ENCODE measurements around the gene SERINC5.
A peak's percentile ranks its signal among the peaks of the same experiment; 100 is the strongest.

SERINC5 gene

DNA sequence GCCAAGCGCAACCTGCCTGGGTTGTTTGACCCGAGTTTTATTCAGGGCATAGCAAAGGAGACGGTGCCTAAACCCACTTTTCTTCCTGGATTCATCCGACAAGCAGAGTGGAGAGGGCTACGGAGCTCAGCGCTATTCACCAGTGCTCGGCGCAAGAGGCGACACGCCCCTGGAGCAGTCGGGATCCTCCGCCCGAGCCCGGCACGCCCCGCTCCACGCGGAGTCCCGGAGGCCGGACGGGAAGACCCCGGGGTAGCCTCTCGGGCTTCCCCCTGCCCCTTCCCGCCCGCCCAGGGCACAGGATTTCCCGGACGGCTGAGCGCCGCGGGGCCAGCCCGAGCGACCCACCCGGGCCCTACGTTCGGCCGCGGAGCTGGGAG lies 427 bp downstream of the SERINC5 start:
- peak overlapping the region; percentile 75 for H3K4me3 ChIP-seq (ENCODE audit: low read depth, low read length)

DNA sequence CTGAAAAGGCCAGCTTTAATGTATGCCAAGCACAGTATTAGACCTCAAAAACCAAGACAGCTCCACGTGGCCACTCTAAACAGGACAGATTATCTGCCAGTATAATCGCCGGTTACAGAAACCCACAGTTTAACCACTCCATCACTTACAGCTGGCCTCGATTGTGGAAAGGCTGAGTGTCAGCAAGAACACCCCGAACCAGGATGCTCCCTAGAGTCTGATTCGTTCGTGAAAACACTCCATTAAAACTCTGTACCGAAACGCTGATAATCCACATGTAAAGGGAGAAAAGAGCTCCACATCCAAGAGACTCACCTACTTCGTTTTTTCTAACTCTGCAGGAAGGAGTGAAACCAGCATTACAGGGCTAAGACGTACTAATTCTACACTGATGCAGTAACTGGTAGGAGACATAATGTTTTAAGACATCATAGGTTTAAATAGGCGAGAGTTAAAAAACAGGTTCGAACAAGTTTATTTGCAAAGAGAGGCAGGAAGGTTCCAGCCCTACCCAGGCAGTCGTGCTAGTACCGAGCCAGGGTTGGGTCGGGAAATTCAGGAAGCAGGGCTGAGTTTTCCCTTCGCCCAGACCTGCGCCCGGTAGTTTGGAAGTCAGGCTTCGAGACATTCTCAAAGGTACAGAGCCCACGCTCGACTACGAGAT lies 949 bp downstream of the SERINC5 start:
- peak overlapping the region; percentile 75 for H3K4me3 ChIP-seq (ENCODE audit: low read depth, low read length)

DNA sequence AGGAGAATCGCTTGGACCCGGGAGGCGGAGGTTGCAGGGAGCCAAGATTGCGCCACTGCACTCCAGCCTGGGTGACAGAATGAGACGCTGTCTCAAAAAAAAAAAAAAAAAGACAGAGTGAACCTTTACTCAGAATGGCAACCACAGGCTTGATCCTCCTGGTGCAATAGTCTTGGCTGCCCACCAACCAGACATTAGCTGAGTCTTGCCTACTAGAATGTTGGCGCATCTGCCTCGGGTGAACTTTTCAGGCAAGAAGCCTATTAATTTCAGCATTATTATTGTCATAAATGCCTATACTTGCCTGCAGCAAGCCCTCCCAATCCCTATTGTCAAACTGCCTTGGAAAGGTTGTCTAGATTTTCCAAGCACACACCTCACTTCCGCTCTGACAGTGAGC lies 4.2 kb downstream of the SERINC5 start:
- H3K4me3 ChIP-seq (ENCODE audit: low read depth, low read length): no peak overlapping the region

DNA sequence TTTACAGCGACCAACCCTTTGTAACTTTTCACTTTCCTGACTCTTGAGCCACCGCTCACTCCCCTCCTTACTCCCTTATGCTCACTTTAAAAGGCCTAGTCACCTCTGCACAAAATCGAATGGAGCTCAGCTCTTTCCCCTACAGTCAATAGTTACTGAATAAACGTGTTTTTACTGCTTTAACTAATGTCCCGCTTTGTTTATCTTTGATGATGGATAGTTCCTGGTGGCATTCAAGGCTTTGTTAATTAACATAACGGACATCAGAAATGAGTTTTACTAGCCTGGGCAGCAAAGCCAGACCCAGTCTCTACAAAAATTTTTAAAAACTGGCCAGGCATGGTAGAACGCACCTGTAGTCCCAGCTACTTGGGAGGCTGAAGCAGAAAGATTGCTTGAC lies 5.0 kb downstream of the SERINC5 start:
- no peak overlapping the region for H3K4me3 ChIP-seq (ENCODE audit: low read depth, low read length)

DNA sequence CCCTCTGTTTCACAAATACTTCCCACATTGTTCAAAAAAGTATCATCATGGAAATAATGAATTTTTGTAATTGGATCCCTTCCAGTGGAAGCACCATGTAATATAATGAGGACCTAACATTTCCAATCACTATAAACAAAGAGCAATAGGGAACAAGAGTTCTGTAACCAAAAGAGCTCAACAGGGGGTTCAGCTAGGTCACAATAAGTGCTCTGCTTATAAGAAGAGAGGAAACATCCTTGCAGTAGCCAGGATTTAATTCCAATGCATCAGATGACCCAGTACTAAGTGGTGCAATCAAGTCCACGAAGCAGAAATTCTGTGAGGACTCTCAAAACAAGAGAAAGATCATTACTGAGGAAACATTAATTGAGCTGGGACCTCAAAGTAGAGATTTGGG lies 5.9 kb downstream of the SERINC5 start:
- no peak overlapping the region for H3K4me3 ChIP-seq (ENCODE audit: low read depth, low read length)

DNA sequence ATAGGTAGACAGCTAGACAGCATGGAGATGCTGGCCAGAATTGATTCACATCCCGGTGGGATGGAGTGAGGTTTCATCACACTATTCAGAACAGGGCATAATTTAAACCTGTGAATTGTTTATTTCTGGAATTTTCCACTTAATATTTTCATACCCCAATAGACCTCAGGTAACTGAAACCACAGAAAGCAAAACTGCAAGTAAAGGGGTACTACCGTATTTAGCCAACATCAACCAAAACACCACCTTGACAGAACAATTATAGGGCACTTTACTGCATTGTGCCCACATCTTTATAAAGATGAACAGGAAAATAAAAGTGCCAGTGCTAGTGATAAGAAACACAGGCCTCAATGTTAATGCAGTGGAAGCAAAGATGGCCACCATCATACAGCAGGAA lies 7.5 kb downstream of the SERINC5 start:
- no peak overlapping the region for H3K4me3 ChIP-seq (ENCODE audit: low read depth, low read length)

DNA sequence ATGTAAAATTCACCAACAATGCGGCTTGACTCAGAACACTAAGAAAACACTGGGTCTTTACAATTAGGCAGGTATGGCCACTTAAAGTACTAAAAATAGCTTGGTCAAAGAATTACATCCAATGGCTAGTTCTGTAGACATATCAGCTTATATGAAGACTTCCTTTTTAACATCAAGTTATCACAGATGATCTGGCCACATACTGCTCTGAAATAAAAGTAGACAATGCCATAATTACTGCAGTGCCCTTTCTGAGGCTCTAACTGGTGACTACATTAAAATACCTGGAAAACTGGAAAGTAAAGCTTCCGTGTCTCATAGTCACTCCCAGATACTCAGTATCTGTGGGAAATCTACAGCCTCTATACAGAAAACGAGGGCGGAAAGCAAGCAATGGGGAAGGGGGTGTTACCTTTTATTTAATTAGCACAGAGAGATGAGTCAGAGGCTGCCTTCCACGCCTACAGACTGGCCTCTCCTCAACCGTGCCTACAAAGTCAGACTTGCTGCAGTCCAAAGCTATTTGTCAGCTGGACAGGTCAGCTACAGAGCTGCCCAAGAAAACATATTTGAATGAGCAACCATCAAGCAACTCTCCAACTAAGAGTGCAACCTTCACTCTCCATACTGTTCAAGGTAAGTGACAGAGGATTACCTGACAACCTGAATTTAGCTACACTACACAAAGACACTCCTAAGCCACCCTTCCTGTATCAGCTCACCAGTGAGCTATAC lies 8.7 kb downstream of the SERINC5 start:
- no peak overlapping the region for H3K4me3 ChIP-seq (ENCODE audit: low read depth, low read length)

DNA sequence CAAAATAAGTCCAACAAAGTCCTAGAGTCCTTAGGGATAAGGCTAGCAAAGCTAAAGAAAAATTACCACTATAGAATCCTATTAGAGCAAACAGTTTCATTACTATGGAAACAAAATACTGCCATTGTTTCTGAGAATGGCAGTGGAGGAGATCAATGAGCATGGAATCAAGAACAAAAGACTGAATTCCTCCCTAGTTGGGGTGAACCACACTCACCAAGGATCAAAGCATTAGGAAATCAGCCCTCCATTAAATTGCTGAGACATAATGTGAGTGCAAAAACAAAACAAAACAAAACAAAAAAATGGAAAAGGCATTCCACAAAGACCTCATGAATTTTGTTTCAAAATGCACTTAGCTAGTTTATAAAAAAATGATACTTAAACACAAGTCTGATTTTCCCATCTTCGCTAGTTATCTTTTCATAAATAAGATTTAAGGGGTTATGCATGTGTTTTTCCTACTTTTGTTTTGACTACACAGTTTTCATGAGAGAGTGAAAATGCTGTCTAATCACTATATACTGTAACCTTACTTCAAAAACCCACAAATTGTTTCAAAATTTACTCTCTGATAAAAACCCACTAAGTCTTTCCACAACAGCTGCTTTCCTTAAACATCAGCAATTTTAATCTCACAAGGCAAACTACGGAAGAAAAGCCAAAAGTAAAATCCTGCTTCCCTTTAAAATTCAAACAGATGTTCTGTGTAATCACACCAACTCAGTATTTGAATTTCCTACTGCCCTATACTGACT lies 9.7 kb downstream of the SERINC5 start:
- H3K4me3 ChIP-seq (ENCODE audit: low read depth, low read length): no peak overlapping the region

DNA sequence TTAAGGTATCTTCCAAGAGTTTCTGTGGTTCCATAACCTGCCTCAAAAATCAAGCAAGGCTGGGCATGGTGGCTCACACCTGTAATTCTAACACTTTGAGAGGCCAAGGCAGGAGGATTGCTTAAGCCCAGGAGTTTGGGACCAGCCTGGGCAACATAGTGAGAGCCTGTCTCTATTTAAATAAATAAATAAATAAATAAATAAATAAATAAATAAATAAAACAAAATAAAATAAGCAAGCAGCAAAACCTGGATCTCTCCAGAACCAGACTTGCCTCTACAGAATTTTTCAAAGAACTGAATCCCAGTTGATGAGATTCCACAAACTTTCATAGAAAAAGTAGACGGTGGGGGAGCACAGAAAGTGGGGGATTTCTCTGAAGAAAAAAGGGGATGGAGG lies 12.3 kb downstream of the SERINC5 start:
- H3K4me3 ChIP-seq (ENCODE audit: low read depth, low read length): no peak overlapping the region

DNA sequence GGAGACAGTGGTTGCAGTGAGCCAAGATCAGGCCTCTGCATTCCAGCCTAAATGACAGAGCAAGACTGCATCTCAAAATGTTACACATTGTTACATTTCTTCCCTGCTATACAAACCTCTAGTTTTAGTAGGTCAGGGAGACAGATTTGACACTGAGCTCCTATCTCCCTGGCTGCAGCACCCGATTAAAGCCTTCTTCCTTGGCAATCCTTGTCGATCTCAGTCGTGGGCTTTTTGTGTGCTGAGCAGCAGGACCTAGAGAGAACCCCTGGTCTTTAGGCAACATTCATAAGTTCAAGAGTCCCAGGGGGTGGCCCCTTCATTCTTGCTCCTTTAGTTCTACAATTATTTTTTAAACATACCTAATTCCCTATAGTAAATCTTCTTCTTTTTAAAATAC lies 13.0 kb downstream of the SERINC5 start:
- no peak overlapping the region for H3K4me3 ChIP-seq (ENCODE audit: low read depth, low read length)

DNA sequence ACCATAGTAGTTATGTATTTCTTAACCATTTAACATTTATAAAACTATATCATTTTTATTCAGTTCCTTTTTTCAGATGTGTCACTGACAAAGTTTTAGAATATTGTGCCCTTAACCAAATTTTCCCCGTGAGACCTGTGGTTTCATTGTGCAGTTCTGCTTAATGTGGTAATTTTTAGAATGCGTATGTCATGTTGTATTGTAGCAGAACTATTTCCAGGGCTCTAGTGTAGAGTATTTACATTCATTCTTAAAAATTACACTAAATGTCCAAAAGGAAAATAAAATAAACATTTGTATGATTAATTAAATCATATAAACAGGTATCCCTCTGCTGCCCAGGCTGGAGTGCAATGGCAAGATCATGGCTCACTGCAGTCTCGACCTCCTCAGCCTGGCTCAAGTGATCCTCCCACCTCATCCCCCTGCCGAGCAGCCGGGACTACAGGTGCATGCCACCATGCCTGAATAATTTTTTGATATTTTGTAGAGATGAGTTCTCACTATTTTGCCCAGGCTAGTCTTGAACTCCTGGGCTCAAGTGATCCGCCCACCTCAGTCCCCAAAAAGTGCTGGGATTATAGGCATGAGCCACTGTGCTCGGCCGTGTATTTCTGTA lies 15.4 kb downstream of the SERINC5 start:
- H3K4me3 ChIP-seq (ENCODE audit: low read depth, low read length): no peak overlapping the region

DNA sequence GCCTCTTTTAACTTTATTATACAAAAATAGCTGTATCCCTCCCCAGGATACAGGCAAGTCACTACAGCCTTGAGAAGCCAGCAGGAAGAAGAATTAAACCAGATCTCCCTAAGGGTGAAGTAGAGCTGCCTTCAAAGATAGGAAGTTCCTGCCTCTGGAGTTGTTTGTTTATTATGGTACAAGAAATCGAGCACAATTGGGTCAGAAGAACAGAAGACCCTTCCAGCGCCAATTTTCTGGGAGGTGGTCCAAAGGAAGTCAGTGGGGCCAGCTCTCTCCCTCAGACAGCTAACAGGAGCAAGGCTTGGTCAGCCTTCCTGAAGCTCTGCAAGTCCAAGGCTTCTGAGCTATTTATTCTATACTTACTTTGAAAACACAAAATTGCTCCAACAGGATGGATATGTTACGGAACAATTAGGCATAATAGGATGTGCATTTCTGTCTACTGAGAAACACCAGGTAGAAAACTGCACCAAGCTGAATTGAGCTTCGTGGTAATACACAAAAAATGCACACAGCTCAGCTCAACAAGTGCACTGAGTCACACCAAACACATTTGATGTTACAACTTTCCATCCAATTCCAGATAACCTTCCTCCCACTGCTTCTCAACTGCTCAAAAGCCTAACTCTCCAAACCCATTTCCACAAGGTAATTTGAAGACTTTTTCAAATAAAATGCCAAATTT lies 16.0 kb downstream of the SERINC5 start:
- no peak overlapping the region for H3K4me3 ChIP-seq (ENCODE audit: low read depth, low read length)

DNA sequence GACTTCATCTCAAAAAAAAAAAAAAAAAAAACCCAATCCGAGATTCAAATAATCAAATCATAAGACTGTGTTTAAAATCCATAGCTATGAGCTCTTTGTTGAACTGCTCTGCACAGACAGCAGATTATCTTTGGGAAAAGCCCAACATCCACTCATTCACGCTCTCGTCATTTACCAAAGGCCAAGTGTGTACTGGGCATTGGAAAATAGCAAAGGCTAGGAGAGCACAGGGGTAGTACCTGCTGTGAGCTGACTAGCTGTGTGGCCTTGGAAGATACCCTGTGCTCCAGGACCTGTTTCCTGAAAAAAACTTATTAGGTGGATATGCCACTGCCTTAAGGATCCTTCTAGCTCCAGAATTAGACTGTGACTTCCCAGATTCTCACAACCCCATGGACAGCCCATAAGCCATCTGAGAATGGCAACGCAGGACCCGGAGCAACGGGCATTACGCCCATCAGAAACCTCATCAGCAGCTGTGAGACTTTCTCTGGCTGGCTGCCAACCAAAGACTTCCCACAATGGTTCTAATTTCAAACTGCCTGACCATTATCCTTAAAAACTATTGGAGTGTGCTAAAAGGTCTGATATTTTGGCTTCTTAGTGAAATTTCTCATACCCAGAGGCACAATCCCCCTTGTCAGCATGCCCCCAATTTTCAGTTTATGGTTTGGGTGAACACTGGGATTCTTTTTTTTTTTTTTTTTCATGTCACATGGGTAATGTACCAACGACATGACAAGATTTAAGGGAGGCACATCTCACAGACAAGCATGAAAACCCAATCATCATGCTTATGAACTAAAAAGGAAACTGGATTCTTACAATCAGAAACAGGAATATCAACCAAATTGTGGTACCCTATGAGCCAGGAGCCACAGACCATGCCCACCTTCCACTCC lies 16.8 kb downstream of the SERINC5 start:
- H3K4me3 ChIP-seq (ENCODE audit: low read depth, low read length): no peak overlapping the region

DNA sequence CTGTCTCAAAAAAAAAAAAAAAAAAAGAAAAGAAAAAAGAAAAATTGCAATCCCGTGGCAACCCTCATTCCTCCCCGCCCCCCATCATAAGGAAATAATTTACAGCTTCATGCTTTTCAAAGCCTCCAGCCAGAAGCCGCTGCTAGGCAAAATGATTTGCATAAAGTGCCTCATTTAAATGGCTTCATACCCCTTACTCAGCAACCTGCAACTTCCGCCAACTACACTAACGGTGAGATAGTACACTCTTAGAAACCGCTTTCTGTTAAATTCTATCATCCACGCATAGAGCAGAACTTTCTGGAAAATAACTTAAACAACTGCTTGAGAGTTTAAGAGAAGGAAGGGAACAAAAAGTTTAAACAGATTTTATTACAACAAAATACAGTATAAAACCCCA lies 17.8 kb downstream of the SERINC5 start:
- no peak overlapping the region for H3K4me3 ChIP-seq (ENCODE audit: low read depth, low read length)

DNA sequence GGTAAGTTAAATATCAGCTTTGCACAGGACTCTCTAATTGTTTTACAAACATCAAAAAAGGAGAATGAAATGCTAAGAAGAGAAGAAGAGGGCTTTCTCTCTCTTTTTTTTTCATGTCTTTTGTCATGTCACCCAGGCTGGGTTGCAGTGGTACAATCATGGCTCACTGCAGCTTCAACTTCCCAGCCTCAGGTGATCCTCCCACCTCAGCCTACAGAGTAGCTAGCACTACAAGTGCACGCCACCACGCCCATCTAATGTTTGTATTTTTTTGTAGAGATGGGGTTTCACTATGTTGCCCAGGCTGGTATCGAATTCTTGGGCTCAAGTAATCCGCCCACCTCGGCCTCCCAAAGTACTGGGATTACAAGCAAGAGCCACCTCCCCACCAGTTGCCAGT lies 18.6 kb downstream of the SERINC5 start:
- no peak overlapping the region for H3K4me3 ChIP-seq (ENCODE audit: low read depth, low read length)

DNA sequence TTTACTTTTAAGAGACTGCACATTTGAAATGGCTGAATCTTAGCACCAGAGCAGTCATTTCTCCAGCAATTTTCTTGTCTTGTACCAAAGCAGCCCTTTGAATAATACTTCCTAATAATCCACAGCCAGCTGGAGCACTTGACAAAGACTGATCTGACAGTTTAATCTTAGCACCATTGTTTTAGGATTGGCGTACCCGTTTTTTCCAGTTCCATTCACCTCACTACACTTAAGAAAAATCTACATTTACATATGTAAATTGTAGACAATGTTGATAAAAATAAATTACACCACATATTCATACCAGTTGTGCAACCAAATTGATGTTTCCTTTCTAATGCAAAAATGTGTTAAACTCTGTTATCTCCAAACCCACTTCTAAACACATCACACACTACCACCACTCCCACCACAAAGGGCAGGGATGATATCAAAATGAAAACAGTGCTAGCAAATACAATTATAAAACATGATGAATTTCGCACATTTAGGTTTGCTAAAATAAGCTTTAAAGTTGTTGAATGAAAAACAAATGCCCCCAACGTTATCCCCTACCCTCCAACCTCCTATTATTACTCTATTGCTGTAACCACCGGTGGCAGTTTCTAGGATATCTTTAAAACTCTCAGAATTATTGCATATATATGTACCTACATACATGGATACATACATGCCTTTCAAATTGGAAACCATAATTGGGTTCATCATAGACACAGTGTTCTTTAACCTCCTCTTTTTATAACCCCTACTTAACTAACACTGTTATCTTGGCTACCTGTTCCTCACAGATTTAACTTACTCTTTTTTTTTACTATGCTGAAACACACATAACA lies 21.5 kb downstream of the SERINC5 start:
- H3K4me3 ChIP-seq (ENCODE audit: low read depth, low read length): no peak overlapping the region

DNA sequence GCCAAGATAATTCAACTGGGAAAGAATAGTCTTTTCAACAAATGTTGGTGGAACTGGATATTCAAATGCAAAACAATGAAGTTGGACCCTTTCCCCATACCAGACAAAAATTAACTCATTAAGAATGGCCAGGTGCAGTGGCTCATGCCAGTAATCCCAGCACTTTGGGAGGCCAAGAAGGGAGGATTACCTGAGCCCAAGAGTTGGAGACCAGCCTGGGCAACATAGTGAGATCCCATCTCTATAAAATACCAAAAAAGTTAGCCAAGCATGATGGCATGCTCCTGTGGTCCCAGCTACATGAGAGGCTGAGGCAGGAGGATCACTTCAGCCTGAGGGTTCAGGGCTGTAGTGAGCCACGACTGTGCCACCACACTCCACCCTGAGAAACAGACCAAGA lies 24.2 kb downstream of the SERINC5 start:
- no peak overlapping the region for H3K4me3 ChIP-seq (ENCODE audit: low read depth, low read length)

DNA sequence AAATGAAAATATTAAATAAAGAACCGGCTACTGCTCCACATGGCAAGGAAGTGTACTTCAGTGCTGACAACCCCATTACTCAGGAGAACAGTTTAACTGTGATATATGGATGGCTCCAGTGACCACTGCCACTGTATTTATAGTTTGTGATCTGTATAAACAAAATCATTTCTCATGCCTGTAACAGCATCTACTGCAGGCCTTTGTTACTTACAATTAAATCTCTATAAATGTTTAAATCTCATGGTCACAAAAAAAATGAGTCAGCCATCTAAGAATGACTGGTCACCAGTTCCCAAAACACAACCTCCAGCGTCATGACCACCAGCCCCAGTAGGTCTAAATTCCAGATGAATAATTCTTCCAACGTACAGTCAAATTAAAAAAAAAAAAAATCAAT lies 24.6 kb downstream of the SERINC5 start:
- H3K4me3 ChIP-seq (ENCODE audit: low read depth, low read length): no peak overlapping the region

DNA sequence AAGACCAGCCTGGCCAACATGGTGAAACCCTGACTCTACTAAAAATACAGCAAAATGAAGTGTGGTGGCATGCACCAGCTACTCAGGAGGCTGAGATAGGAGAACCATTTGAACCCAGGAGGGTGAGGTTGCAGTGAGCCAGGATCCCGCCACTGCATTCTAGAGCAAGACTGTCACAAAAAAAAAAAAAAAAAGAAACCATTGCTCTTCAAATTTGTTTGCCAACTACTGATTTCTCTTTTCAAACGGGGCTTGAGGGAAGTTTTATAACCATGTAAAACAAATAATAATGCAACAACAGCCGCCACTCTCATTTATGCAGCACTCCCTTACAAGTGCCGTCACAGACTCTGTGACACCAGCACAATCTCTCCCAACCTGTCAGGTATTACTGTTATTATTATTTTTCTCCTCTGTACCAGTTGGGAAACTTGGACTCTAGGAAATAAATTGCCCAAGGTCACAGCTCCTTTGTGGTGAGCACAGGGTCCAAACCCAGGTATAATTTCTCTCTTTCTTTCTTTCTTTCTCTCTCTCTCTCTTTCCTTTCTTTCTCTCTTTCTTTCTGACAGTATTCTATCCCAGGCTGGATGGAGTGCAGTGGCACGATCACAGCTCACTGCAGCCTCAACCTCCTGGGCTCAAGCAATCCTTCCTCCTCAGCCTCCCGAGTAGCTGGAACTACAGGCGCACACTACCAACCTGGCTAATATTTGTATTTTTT lies 25.4 kb downstream of the SERINC5 start:
- no peak overlapping the region for H3K4me3 ChIP-seq (ENCODE audit: low read depth, low read length)

Data from iPS-11a (cell line).